IPS-15b (cell line): ENCODE results near the gene OR2J1.
"Not testable (repeated sequence)": the region's sequence is repeated elsewhere in the genome, so short reads cannot be mapped to it uniquely, and the experiment has no call there.

ENCODE experiments used
- H3K27me3 ChIP-seq: one replicate; pipeline ENCODE4 v1.6.1; 2013; ENCODE audit warnings: low read length; ENCODE audit not compliant: control insufficient read depth, insufficient read depth
- H3K36me3 ChIP-seq: one replicate; pipeline ENCODE4 v1.6.1; 2013; ENCODE audit warnings: low read length; ENCODE audit not compliant: control insufficient read depth, insufficient read depth
- H3K4me1 ChIP-seq: one replicate; pipeline ENCODE4 v1.6.1; 2013; ENCODE audit warnings: mild to moderate bottlenecking, low read length; ENCODE audit not compliant: control insufficient read depth, insufficient read depth
- H3K4me3 ChIP-seq: one replicate; pipeline ENCODE4 v1.5.1; 2013; ENCODE audit warnings: low read depth, low read length
- H3K9ac ChIP-seq: one replicate; pipeline ENCODE4 v1.6.1; 2013; ENCODE audit warnings: low read depth, mild to moderate bottlenecking, low read length
- H3K9me3 ChIP-seq: one replicate; pipeline ENCODE4 v1.6.1; 2013; ENCODE audit warnings: mild to moderate bottlenecking, low read length; ENCODE audit not compliant: control insufficient read depth, insufficient read depth

OR2J1 gene

GRCh38 chr6:29129326-29130012 lies 30.2 kb downstream of the OR2J1 start:
- Histone ChIP-seq H3K9ac (no peak overlapping the region), H3K9me3 (no peaks in the 10 kb centered on the region), H3K4me3 (no peak overlapping the region), H3K27me3 (no peaks in the 10 kb centered on the region), H3K36me3 (no peaks in the 10 kb centered on the region), H3K4me1 (no peaks in the 10 kb centered on the region)

- Histone ChIP-seq H3K9me3 (no peaks in the 10 kb centered on the region), H3K27me3 (no peaks in the 10 kb centered on the region), H3K36me3 (no peaks in the 10 kb centered on the region), H3K4me3 (no peak overlapping the region), H3K4me1 (no peaks in the 10 kb centered on the region), H3K9ac (no peak overlapping the region)
Measured at GRCh38 chr6:29130644-29131043, 31.4 kb downstream of the OR2J1 start.

- Histone ChIP-seq H3K4me1 (no peaks in the 10 kb centered on the region), H3K9me3 (no peaks in the 10 kb centered on the region), H3K9ac (no peak overlapping the region), H3K4me3 (no peak overlapping the region), H3K36me3 (no peaks in the 10 kb centered on the region), H3K27me3 (no peaks in the 10 kb centered on the region)
Measured at GRCh38 chr6:29131691-29132090, 32.4 kb downstream of the OR2J1 start.

GRCh38 chr6:29137724-29138123 lies 38.4 kb downstream of the OR2J1 start:
- Histone ChIP-seq H3K9ac (no peak overlapping the region), H3K9me3 (no peaks in the 10 kb centered on the region), H3K4me3 (no peak overlapping the region)

GRCh38 chr6:29141606-29142005 lies 42.3 kb downstream of the OR2J1 start:
- no peak overlapping the region for H3K9ac ChIP-seq
- H3K27me3 ChIP-seq = no peaks in the 10 kb centered on the region
- no peak overlapping the region for H3K4me3 ChIP-seq
- no peaks in the 10 kb centered on the region for H3K4me1 ChIP-seq
- H3K36me3 ChIP-seq = no peaks in the 10 kb centered on the region
- no peaks in the 10 kb centered on the region for H3K9me3 ChIP-seq

More at GRCh38 chr6:29137724-29138123, 38.4 kb downstream of the OR2J1 start:
- H3K4me1 ChIP-seq = no peaks in the 10 kb centered on the region
- no peaks in the 10 kb centered on the region for H3K27me3 ChIP-seq
- H3K36me3 ChIP-seq = no peaks in the 10 kb centered on the region

- H3K27me3 ChIP-seq = no peaks in the 10 kb centered on the region
- H3K4me1 ChIP-seq = no peaks in the 10 kb centered on the region
- no peaks in the 10 kb centered on the region for H3K9me3 ChIP-seq
- no peak overlapping the region for H3K9ac ChIP-seq
- no peaks in the 10 kb centered on the region for H3K36me3 ChIP-seq
- no peak overlapping the region for H3K4me3 ChIP-seq
Measured at GRCh38 chr6:29142309-29142708, 43.0 kb downstream of the OR2J1 start.

- Histone ChIP-seq H3K9me3 (no peaks in the 10 kb centered on the region), H3K36me3 (no peaks in the 10 kb centered on the region), H3K4me1 (no peaks in the 10 kb centered on the region), H3K4me3 (no peak overlapping the region), H3K9ac (no peak overlapping the region), H3K27me3 (no peaks in the 10 kb centered on the region)
Measured at GRCh38 chr6:29146179-29146578, 46.9 kb downstream of the OR2J1 start.

GRCh38 chr6:29147074-29147473 lies 47.8 kb downstream of the OR2J1 start:
- Histone ChIP-seq H3K36me3 (no peaks in the 10 kb centered on the region), H3K4me1 (no peaks in the 10 kb centered on the region), H3K27me3 (no peaks in the 10 kb centered on the region), H3K9ac (no peak overlapping the region), H3K4me3 (no peak overlapping the region), H3K9me3 (no peaks in the 10 kb centered on the region)

- H3K36me3 ChIP-seq, H3K9me3 ChIP-seq, H3K4me1 ChIP-seq, H3K27me3 ChIP-seq, H3K9ac ChIP-seq, H3K4me3 ChIP-seq: not testable (repeated sequence)
Measured at GRCh38 chr6:29149444-29149843, 50.2 kb downstream of the OR2J1 start.
